NCI-H1436 (cell line): ENCODE data around the gene WNT7B.
A peak's percentile ranks its signal among the peaks of the same experiment; 100 is the strongest.

ENCODE experiments used
- DNase-seq: peaks from one replicate; lab custom pipeline; 2025; lab: John Stamatoyannopoulos, UW

Gene WNT7B

GRCh38 chr22:45887202-45888131, 89.5 kb downstream of the WNT7B start:
- no peak for DNase-seq

GRCh38 chr22:45886540-45886939, 90.4 kb downstream of the WNT7B start:
- no peak for DNase-seq

- no peak for DNase-seq
Observed at GRCh38 chr22:45885941-45886395, 91.0 kb downstream of the WNT7B start.

- DNase-seq = no peak
Observed at GRCh38 chr22:45885171-45885840, 91.7 kb downstream of the WNT7B start.

- DNase-seq = no peak
Observed at GRCh38 chr22:45884201-45885062, 92.5 kb downstream of the WNT7B start.

GRCh38 chr22:45883811-45884170, 93.2 kb downstream of the WNT7B start:
- DNase-seq = no peak

GRCh38 chr22:45882881-45883810, 93.8 kb downstream of the WNT7B start:
- no peak for DNase-seq

GRCh38 chr22:45881524-45881875, 95.5 kb downstream of the WNT7B start:
- DNase-seq = no peak

GRCh38 chr22:45880716-45881523, 96.0 kb downstream of the WNT7B start:
- DNase-seq = no peak

GRCh38 chr22:45880091-45880715, 96.8 kb downstream of the WNT7B start:
- no peak for DNase-seq

GRCh38 chr22:45879552-45879949, 97.4 kb downstream of the WNT7B start:
- no peak for DNase-seq

GRCh38 chr22:45878901-45879551, 97.9 kb downstream of the WNT7B start:
- DNase-seq = no peak

- DNase-seq = peak; percentile 56
Observed at GRCh38 chr22:45878051-45878781, 98.7 kb downstream of the WNT7B start.

GRCh38 chr22:45877651-45878050, 99.3 kb downstream of the WNT7B start:
- peak; percentile 65 for DNase-seq

- no peak for DNase-seq
Observed at GRCh38 chr22:45877036-45877380, 100.0 kb downstream of the WNT7B start.

GRCh38 chr22:45876136-45877035, 100.6 kb downstream of the WNT7B start:
- peak; percentile 16 for DNase-seq

GRCh38 chr22:45872659-45873263, 104.2 kb downstream of the WNT7B start:
- no peak for DNase-seq
